Measurements from ENCODE around the gene CRYBA2.

CRYBA2 gene

DNA sequence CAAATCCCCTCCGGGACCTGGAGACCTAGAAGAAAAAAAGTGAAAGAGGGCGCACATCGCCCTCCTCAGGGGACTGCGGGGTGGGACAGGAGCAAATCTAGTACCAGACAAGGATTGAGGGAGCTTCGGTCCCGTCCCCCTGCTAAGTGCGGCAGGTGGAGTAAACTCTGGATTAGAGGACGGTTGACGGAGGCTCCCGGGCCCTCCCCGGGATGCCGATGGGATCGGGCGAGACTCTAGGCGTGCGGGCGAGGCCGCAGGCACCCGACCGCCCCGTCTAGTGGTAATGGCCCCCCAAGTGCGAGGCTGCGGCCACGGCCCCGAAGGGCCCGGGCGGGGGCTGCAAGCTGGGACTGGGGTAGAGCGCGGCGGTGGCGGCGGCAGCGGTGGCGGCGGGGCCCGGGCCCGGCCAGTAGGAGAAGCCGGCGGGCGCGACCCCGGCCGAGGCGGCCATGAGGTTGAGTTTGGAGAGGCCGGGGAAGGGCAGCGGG, 11.8 kb downstream of the CRYBA2 start:
- DNase-seq: no peak

DNA sequence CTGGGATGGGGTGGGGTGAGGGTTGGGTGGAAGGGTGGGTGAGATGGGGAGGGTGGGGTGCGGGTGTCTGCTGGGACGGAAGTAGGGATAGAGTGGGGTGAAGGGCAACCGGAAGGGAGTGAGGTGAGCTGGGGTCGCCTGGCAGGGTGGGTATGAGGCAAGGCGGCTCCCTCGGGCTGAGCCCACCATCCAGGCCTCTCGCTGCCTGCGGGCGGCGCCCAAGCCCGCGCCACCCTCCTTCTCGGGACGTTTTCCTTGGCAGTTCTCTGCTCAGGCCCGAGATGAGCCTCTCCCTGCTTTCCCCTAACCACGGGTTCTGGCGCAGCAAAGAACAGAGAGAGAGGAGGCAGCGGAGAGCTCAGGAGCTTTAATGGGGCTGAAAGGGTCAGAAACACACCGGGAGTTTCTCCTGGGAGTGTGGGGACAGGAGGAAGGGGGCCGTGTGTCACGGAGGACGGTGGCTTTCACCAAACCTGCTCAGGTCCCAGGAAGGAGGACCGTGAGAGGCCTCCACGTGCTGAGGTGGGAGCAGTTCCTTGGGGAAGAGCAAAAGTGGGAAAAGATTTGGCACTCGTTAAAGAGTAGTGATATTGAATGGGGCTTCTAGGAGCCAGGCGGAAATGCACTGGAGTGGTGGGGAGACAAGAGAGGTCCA, 12.4 kb downstream of the CRYBA2 start:
- no peak for DNase-seq

DNA sequence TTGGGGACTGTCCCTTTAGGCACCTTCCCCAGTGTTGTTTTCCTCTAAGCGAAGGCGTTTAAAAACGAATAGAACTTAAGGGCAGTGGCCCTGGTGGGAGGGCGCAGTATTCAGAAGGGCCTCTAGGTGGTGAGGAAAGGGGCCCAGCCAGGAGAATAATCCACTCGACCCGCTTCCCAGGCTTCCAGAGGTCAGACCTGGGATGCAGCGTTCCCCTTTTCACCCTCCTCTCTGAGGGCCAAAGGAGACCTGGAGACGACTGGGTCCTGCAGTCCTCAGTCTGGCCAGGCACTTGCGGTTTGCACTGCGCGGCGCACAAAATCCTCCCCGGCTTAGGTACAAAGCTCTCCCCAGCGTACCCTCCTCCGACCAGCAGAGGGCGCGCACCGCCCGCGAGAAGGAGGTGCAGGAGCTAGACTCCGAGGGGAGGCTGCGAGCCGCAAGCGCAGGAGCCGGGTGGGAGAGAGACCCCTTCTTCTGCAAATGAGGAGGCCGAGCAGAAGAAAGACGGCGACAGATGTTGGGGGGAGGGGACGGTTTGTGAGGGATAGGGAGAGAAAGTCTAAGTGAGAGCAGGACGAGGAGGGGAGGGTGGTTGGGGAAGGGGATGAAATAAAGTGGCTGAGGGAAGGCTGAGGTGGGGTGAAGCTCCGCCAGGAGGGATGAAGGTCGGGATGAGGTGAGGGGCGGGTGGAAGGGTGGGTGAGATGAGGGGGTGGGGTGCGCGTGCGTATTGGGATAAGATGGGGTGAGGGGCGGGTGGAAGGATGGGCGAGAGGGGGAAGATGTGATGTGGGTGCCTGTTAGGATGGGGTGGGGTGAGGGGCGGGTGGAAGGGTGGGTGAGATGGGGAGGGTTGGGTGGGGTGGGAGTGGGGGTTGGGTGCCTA, 13.1 kb downstream of the CRYBA2 start:
- peak; percentile 44 for DNase-seq

DNA sequence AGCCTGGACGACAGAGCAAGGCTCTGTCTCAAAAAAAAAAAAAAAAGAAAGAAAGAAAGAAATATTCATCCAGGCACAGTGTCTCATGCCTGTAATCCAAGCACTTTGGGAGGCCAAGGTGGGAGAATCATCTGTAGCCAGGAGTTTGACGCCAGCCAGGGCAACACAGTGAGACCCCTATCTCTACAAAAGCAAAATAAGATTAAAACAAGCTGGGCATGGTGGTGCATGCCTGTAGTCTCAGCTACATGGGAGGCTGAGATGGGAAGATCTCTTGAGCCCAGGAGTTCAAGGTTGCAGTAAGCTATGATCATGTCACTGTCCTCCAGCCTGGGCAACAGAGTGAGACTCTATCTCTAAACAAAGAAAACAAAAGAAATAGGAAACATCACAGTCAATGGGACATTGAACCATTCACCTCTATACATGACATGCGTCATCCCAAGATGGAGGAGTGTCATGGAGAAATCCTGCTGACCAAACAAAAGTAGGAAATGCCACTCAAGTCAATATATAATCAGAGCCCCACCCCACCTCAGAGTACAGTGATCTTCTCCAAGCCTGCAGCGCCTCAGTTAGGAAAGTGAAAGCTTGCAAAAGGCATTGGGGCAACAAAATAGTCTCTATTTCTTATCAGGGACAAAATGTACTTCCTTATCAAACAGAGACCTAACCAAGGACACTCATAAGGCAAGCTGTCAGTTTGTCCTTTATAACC, 18.0 kb downstream of the CRYBA2 start:
- DNase-seq: no peak

DNA sequence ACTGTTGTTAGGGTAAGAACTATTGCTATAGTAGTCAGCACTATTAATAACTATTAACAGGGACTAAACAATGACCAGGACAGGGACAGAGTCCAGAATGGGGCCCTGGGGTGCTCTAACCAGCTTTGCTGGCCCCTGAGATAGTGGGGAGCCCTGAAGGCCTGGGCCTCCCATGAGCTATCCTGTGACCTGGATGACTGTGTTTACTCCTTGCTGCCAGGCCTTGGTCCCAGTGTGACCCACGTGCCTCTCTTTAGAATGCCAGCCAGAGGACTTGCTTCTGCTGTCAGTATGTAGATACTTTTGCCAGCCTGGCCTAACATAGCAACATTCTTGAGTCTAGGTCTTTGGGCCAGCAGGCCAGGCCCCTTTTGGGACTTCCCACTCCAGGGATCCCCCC, 22.3 kb downstream of the CRYBA2 start:
- no peak for DNase-seq

DNA sequence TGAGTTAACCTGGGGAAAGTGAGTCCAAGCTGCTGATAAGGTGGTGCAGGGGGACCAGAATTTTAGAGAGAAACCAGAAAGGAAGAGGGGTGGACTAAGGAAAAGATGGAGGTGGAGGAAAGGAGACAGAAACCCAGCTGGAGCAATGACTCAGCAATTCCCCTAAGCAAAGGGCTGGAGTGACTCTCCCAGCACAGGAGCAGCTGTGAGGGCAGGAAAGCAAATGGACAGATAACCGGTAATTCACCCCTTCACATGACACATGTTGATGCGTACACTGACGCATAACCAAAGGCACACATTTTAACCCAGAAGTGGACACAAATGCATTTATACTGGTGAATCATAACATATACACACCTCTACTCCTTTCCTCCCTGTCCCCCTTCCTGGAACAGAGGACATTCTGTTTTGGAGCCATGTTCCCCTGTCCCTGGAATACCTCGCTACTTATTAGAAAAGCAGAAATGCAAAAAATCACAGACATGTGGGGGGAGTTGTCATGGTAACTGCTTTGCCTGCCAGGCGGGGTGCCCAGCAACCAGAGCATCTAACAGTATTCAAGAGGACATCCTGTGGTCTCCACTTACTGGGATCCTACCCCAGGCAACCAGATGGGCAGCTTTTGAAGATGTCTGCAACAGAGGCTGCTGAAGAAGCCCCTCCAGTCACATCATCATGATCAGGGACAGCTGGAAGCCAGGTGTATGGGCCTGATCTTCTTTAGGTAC, 29.0 kb downstream of the CRYBA2 start:
- DNase-seq: peak; percentile 12

DNA sequence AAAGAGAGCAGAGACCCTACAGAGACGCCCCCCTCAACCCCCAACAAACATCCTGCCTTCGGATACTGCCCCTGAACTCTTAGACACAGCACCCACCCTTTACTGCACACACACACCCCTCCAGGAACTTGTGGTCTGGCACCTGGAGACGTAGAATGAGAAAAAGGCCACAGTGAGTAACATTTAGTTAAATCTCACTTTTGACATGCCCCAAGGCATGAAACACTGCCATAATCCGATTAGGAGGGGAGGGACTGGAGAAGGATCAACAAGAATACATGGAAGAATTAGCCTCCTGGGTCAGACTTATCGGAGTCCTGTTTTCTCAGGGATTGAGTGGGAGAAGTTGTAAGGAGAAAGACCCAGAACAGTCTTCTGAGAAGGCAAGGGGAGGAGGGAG, 29.6 kb downstream of the CRYBA2 start:
- DNase-seq: no peak

DNA sequence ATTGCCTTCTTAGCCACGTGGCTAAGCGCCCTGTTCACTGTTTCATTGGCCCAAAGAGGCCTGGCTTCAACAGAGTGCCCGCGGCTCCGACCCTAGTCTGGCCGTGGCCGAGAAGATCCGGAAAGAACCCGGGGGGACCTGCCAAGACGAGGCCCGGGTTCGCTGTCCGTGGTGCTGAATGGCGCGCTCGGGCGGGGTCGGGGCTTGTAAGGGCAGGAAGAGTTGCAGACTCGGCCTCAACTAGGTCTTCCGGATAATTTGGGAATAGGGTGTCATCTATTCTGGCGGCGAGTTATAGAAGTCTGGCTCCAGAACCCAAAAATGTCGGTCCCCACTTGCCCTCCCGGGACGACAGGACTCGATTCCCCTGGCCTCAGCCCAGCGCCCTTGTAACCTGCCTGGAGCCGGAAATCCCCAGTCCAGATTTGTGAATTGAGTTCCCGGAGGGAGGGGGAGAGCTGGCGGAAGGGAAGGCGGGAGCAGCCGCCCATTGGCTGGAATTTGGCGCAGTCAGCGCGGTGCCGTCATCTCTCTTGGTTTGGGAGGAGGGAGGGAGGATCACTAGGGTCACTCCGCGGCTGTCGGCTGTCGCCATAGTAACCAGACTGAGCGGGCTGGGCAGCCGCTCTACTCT, 30.2 kb downstream of the CRYBA2 start:
- DNase-seq: peak; percentile 95

DNA sequence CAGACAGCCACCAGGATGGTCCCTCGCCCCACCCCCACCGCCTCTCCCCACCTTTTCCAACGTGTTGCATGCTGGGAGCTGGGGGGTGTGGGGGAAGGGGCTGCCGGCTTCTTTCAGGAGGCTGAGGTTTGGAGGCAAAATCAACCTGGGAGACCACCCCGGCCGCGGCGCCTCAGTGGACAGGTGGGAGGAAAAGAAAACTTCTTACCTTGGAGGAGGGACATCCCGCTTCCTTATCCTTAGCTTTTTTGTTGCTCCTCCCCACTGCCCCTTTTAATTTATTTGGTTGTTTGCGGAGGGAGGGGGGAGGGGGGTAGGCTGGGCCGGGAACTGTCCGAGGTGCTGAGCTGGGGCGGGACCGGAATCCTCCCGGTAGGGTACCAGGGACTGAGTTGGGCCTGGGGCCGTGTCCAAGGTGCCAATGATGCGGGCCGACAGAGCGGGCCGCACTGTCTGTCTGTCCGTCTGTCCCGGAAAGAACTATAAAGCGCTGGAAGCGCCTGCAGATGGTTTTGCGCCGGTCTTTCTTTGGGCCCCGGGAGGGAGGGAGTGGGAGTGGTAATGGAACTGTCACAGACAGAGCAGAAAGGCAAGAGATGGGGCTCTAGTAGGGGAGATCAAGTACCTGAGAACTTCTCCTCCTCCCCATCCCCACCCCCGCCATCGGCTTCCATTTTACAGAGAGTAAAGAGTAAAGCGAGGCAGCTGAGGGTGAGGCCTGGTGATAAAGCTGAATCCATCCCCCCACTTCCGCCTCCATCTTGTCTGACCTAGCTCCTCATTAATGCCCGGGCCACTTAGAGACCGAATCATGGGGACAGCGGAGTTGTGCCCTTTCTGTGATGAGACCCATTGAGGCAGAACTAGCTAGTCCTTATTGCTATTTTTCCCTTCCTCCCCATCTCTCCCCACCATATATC, 31.3 kb downstream of the CRYBA2 start:
- no peak for DNase-seq

DNA sequence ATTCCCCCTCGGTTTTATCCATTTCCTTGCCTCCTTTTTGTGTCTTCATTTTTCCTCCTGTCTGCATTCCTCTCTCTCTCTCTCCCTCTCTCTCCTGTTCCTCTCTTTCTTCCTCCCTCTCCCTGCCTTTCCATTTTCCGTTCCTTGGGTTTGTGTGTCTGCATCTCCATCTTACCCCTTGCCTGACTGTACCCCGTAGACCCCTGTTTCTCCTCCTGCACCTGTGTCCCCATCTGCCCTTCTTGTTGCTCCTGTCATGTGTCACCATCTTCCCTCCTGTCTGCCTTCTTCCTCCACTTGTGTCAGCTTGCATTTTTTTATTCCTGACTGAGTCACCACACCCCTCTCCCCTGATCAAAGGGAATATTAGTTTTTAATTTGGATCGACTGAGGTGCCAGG, 32.0 kb downstream of the CRYBA2 start:
- DNase-seq: no peak

DNA sequence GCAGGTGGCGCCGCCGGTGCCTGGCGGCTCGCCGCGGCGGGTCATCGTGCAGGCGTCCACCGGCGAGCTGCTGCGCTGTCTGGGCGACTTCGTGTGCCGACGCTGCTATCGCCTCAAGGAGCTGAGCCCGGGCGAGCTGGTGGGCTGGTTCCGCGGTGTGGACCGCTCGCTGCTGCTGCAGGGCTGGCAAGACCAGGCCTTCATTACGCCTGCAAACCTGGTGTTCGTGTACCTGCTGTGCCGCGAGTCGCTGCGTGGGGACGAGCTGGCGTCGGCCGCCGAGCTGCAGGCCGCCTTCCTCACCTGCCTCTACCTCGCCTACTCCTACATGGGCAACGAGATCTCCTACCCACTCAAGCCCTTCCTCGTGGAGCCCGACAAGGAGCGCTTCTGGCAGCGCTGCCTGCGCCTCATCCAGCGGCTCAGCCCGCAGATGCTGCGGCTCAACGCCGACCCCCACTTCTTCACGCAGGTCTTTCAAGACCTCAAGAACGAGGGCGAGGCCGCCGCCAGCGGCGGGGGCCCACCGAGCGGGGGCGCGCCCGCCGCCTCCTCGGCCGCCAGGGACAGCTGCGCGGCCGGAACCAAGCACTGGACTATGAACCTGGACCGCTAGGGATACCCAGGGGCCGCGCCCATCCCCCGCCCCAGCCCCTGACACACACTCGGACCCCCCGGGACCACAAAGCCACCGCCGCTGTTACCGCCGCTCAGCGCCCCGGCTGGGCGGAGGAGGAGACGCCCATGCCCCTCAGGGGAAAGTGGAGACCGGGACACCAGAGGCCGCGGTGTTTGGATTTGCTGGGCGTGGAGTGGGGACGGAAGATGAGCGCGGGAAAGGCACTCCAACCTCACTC, 32.7 kb downstream of the CRYBA2 start:
- DNase-seq: no peak

DNA sequence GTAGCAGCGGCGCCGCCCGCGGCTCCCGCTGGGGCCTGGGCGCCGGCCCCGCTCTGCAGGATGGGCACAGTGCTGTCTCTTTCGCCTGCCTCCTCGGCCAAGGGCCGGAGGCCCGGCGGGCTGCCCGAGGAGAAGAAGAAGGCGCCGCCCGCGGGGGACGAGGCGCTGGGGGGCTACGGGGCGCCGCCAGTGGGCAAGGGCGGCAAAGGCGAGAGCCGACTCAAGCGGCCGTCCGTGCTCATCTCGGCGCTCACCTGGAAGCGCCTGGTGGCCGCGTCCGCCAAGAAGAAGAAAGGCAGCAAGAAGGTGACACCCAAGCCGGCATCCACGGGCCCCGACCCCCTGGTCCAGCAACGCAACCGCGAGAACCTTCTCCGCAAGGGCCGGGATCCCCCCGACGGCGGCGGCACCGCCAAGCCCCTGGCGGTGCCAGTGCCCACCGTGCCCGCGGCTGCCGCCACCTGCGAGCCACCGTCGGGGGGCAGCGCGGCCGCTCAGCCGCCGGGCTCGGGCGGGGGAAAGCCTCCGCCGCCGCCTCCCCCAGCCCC, 33.4 kb downstream of the CRYBA2 start:
- DNase-seq: no peak

DNA sequence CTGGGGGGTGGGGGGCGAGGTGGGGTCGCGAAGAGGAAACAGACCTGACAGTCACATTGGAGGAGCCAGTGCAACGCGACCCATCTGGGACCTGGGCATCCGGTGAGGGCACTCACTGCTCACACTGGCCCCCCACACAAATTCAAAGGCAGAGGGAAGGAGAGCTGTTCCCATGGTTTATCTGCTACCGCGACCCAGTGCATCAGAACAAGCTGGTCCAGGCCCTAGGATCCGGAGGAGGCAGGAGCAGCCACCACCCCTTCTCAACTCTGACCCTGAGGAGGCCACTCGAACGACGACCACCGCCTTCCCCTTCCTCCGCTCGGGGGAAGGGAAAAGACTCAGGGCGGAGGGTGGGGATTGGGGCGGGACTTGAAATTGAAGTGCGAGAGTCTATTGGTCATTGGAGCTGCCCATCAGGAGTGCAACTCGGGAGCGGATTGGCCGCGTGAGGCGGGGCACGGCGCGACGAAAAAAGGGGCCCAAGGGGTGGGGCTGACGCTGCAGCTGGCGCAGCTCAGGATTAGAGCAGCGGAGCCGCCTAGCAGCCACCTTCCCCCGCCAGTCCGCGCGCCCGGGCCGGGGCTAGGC, 34.0 kb downstream of the CRYBA2 start, which contains the start of gene CDK5R2:
Gene CDK5R2 (plus strand): TSS at position 526 of the 591 bp plus-strand sequence. CDS start 155 bp downstream, outside the sequence.
- DNase-seq: peak; percentile 73

DNA sequence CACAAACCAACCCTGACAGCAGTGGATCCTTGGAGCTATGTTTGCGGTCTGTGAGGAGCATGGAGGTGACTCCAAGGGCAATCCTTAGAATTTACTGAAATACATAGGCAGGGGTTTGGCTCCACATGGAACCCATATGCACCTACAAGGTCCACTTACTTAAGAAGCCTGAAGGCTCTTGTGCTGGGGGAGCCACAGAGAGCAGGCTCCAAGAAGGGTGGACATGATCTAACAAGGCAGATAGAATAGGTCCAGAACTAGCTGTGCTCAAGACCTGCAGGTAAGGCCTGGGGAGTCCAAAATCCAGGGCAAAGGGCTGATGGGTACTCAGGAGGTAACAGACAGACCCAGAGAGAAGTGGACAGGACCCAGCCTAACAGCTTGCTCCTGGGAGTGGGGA, 34.9 kb downstream of the CRYBA2 start:
- DNase-seq: no peak

DNA sequence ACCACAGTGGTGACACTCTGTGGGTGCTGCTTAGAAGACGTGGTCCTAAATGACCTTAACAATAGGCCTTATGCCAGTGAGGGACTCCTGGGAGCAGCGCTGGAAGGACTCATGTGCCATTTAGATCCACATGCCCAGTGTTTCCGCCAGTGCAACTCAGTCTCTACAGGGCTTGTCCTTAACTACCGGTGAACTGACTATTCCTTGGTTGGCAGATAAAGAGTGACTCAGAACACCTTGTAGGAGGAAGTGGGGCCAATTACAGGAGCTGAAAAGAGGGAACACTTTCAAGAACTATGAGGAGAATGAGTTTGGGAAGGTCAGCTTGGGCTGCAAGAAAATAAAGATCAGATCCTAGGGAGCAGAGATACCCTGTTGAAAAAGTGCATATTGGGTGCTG, 35.6 kb downstream of the CRYBA2 start:
- no peak for DNase-seq

DNA sequence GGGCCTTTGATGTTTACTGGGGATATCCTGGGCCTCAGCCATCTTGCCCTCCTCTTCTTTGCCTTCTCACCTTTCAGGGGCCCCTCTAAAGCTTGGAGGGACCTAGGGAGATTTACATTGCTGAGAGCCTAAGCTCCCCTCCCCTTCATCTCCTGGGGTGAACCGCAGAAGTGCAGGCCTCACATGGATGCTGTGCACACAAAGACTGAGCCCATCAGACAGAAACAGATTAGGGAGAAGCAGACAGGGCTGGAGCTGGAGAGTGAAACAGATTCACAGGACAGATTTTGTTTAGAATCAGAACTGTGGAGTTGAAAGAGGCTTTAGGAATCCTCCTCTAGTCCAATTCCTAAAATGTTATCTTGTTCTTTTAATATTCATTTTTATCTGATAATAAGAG, 37.2 kb downstream of the CRYBA2 start:
- DNase-seq: no peak

DNA sequence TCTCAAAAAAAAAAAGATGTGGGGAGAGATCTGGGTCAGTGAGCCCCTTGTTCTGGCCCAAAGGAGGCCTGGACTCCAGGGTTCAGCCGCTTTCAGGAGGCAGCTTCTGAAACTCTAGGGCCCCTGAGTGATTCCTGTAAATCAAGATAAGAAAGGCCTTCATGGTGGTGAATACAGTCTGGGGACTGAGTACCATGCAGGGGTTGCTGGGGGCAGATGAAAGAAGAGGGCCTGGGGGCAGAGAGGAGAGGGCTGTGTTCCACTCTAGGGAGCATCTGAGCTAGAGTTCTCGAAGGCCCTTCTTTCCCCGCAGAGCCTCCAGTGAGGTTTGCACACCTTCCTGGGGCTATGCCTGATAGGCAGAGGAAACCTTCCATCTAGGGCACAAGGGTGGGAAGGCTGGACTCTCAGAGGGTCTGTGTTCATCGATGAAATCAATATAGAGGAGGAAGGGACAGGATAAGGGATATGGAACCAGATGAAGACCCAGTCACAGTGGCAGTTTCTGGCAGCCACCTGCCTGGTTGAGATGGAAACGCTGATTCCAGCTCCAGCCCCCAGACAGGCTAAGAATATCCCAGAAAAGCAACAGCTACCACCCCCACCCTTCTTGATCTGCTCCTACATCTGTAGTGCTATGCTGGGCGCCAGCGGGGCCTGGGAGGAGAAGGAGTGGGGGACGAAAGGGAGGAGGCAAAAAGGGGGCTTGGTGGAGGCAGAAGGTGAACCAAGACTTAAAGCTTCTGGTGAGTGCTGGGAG, 38.5 kb downstream of the CRYBA2 start:
- DNase-seq: no peak

DNA sequence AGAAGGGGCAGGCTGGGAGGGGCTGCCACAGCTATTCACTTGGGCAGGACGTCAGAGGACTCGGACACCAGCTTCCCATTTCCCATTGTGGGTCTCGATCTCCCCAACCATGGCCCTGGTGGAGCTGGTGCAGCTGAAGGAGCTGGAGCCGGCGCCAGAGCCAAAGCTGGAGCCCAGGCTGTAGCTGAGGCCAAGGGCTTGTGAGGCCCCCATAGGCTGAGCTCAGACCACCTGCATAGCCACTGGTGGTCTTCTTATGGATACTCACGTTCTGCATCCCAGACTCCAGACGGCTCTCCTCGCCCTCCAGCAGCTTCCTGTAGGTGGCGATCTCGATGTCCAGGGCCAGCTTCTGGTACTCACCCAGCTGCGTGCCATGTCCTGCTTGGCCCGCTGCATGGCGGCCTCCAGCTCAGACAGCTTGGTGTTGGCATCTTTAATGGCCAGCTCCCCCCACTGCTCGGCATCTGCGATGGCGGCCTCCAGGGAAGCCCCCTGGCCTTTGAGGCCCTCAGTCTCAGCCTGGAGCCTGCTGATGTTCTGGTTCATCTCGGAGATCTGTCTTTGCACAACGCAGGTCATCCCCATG, 39.8 kb downstream of the CRYBA2 start:
- DNase-seq: no peak

Measured in DMS 273 treated with DMSO at 0.1 percent for 48 hours (cell line).